Stimulated activated CD8-positive, alpha-beta memory T cell treated with anti-CD3 and anti-CD28 coated beads, Interleukin-7, amount 100 ng/mL, for 24 hours (primary cell): ENCODE results near the gene WDR53.
"Not testable (repeated sequence)": the region's sequence is repeated elsewhere in the genome, so short reads cannot be mapped to it uniquely, and the experiment has no call there.

Experiments used
- DNase-seq: peaks from one replicate; pipeline ENCODE4 v3.0.0-alpha.2; 2020; ENCODE audit warnings: low read depth

WDR53 gene

GRCh38 chr3:196517162-196517800 is 51.1 kb downstream of the WDR53 start:
- DNase-seq, result no peak

GRCh38 chr3:196514913-196515621 is 53.3 kb downstream of the WDR53 start, which contains the start of gene SMCO1:
Gene SMCO1 (minus strand): TSS chr3:196515346. CDS start chr3:196515209, 137 bp downstream.
- no peak for DNase-seq

GRCh38 chr3:196514350-196514716 is 54.0 kb downstream of the WDR53 start:
- DNase-seq, result no peak

- no peak for DNase-seq
Observed at GRCh38 chr3:196513697-196514349, 54.5 kb downstream of the WDR53 start.

GRCh38 chr3:196511646-196512425 is 56.5 kb downstream of the WDR53 start:
- DNase-seq, result not testable (repeated sequence)

- DNase-seq, result not testable (repeated sequence)
Observed at GRCh38 chr3:196511108-196511507, 57.2 kb downstream of the WDR53 start.

- DNase-seq, result no peak
Observed at GRCh38 chr3:196506687-196507086, 61.7 kb downstream of the WDR53 start.

- DNase-seq, result no peak
Observed at GRCh38 chr3:196504556-196504955, 63.8 kb downstream of the WDR53 start.
